Adipocyte (in vitro differentiated cells): ENCODE data around the gene MRPS11.
"Not testable (repeated sequence)": the region's sequence is repeated elsewhere in the genome, so short reads cannot be mapped to it uniquely, and the experiment has no call there.

Experiments used
- DNase-seq: peaks from one replicate; pipeline ENCODE4 v3.0.0-alpha.2; 2015; ENCODE audit warnings: low read depth
- H3K27me3 ChIP-seq: replicated peaks from 2 replicates; pipeline ENCODE4 v1.7.0; 2013; ENCODE audit warnings: mild to moderate bottlenecking, low read length, moderate library complexity; ENCODE audit not compliant: control insufficient read depth, insufficient read depth
- H3K36me3 ChIP-seq: 2 replicates; pipeline ENCODE4 v1.7.0; 2013; ENCODE audit warnings: low read length, mild to moderate bottlenecking, moderate library complexity; ENCODE audit not compliant: control insufficient read depth, insufficient read depth, severe bottlenecking
- H3K4me1 ChIP-seq: 2 replicates; pipeline ENCODE4 v1.7.0; 2013; ENCODE audit warnings: mild to moderate bottlenecking, low read length, moderate library complexity; ENCODE audit not compliant: control insufficient read depth, insufficient read depth
- H3K4me3 ChIP-seq: 2 replicates; pipeline ENCODE4 v1.7.0; 2013; ENCODE audit warnings: mild to moderate bottlenecking, low read length, moderate library complexity
- H3K9ac ChIP-seq: 2 replicates; pipeline ENCODE4 v1.7.0; 2013; ENCODE audit warnings: mild to moderate bottlenecking, low read length, moderate library complexity
- H3K9me3 ChIP-seq: 2 replicates; pipeline ENCODE4 v1.7.0; 2013; ENCODE audit warnings: mild to moderate bottlenecking, low read length, moderate library complexity; ENCODE audit not compliant: control insufficient read depth

MRPS11 gene

DNA sequence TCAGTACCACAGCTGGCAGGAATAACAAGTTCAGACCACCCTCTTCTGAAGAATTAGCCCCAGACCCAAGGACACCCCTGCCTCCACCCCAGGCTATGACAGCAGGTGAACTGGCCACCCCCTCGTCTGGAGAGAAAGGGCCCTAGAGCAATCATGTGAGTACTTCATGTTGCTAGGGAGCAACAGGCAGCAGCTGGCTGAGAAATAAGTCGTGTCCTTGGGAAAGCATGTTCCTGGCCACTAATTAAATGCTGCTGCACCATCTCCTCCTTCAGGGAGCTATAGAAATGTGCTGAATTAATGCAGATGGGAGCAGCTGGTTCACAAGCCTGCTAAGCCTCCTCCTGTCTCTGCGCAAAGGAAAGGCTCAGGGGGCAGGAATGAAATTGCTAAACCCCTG, 31.5 kb downstream of the MRPS11 start:
- peaks cover 11% of the 10 kb centered on the region for H3K4me1 ChIP-seq
- no peaks in the 10 kb centered on the region for H3K27me3 ChIP-seq
- H3K9ac ChIP-seq: no peak overlapping the region
- peaks cover 6% of the 10 kb centered on the region for H3K36me3 ChIP-seq
- no peak overlapping the region for H3K4me3 ChIP-seq
- no peaks in the 10 kb centered on the region for H3K9me3 ChIP-seq
- DNase-seq: no peak

GRCh38 chr15:88504445-88504844, 36.9 kb downstream of the MRPS11 start:
- Histone ChIP-seq H3K36me3 (peaks cover 27% of the 10 kb centered on the region), H3K4me1 (no peaks in the 10 kb centered on the region), H3K27me3 (no peaks in the 10 kb centered on the region), H3K9me3 (no peaks in the 10 kb centered on the region), H3K9ac (no peak overlapping the region), H3K4me3 (no peak overlapping the region)
- no peak for DNase-seq

DNA sequence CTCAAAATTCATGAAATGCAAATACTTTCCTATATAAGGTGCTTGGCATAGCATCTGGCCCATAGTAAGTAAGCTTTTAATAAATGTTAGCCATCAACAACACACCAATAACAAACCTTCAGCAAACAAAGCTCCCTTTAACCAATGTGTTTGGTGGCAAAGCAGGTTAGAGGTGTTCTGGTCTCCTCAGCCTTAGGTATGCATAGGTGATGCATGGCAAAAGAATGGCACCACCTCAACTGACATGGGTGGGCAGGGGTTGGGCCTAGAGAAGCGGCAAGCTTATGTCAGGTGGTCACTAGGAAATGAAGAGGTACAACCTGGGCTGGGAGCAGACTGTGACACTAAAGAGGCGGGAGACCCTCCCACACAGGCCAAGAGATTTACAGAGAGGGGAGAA, 38.2 kb downstream of the MRPS11 start:
- DNase-seq: no peak
- Histone ChIP-seq H3K9ac (no peak overlapping the region), H3K27me3 (no peaks in the 10 kb centered on the region), H3K4me3 (no peak overlapping the region), H3K4me1 (no peaks in the 10 kb centered on the region), H3K36me3 (peaks cover 37% of the 10 kb centered on the region), H3K9me3 (no peaks in the 10 kb centered on the region)

- no peaks in the 10 kb centered on the region for H3K4me1 ChIP-seq
- H3K9ac ChIP-seq: no peak overlapping the region
- no peaks in the 10 kb centered on the region for H3K9me3 ChIP-seq
- H3K27me3 ChIP-seq: no peaks in the 10 kb centered on the region
- peaks cover 46% of the 10 kb centered on the region for H3K36me3 ChIP-seq
- no peak for DNase-seq
- H3K4me3 ChIP-seq: no peak overlapping the region
These were observed 39.1 kb downstream of the MRPS11 start for GRCh38 chr15:88506628-88507027.

GRCh38 chr15:88509321-88509720, 41.8 kb downstream of the MRPS11 start:
- peaks cover 49% of the 10 kb centered on the region for H3K36me3 ChIP-seq
- H3K27me3 ChIP-seq: no peaks in the 10 kb centered on the region
- no peaks in the 10 kb centered on the region for H3K4me1 ChIP-seq
- no peak for DNase-seq
- H3K4me3 ChIP-seq: no peak overlapping the region
- no peak overlapping the region for H3K9ac ChIP-seq
- H3K9me3 ChIP-seq: no peaks in the 10 kb centered on the region

DNA sequence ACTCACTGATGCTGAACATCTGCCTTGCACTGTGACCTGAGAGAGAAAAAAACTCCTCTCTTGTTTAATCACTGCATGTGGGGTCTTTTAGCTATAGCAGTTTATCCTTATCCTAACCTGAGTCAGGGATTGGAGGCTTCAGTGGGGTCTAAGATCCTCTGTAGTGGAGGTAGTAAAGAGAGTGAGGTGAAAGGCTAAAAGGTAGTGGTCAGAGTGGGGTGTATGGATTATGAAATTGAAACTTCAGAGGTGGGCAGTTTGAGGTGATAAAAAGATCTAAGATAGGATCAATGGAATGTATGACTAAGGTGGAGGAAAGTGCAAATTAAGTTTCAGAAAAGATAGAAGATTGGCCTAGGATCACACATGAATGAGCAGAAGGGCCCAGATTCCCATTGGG, 42.5 kb downstream of the MRPS11 start:
- DNase-seq: no peak
- Histone ChIP-seq H3K36me3 (peaks cover 49% of the 10 kb centered on the region), H3K4me3 (no peak overlapping the region), H3K4me1 (no peaks in the 10 kb centered on the region), H3K9ac (no peak overlapping the region), H3K9me3 (no peaks in the 10 kb centered on the region), H3K27me3 (no peaks in the 10 kb centered on the region)

- H3K9ac ChIP-seq: no peak overlapping the region
- peaks cover 49% of the 10 kb centered on the region for H3K36me3 ChIP-seq
- no peaks in the 10 kb centered on the region for H3K4me1 ChIP-seq
- DNase-seq: no peak
- no peaks in the 10 kb centered on the region for H3K27me3 ChIP-seq
- no peak overlapping the region for H3K4me3 ChIP-seq
- no peaks in the 10 kb centered on the region for H3K9me3 ChIP-seq
These were observed 43.7 kb downstream of the MRPS11 start for GRCh38 chr15:88511161-88511560.

DNA sequence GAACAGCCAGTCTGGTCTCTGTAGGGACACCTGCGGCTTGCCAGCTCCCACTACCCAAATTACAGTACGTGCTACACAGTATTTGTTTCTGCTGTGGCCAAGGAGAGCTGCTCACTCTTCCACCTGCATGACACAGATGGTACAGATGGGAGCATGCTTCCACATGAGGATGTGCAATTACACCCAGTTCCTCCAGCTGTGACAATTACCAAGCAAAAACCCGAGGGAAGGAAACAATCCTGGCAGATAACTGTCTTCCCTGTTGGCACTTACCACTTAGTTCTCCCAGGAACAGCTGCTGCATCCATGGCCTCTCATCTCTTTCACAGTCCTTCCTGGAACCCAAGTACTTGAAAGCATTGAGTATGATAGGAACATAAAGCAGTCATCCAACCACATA, 44.6 kb downstream of the MRPS11 start:
- Histone ChIP-seq H3K4me3 (no peak overlapping the region), H3K4me1 (no peaks in the 10 kb centered on the region), H3K9ac (no peak overlapping the region), H3K9me3 (no peaks in the 10 kb centered on the region), H3K36me3 (peaks cover 55% of the 10 kb centered on the region), H3K27me3 (no peaks in the 10 kb centered on the region)
- no peak for DNase-seq

DNA sequence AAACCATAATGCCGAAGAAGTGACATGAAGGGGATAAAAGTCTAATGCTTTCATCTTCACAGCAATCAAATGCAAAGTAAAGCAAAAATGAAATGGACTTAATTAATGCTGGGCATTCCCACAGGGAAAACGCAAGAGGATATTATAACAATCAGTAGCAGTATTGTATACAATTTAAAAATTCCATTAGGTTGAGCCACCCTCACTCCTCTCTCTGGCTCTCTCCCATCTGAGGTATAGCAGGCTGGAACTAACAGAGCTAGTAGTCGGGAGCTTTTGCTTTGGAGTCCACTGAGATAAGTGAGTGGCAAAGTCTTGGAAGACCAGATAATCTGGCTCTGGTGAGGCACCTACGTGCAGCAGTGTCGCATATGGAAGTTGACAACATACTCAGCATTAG, 45.1 kb downstream of the MRPS11 start:
- H3K9ac ChIP-seq: no peak overlapping the region
- H3K27me3 ChIP-seq: no peaks in the 10 kb centered on the region
- no peaks in the 10 kb centered on the region for H3K9me3 ChIP-seq
- no peaks in the 10 kb centered on the region for H3K4me1 ChIP-seq
- no peak for DNase-seq
- peaks cover 51% of the 10 kb centered on the region for H3K36me3 ChIP-seq
- H3K4me3 ChIP-seq: no peak overlapping the region

GRCh38 chr15:88513195-88513594, 45.7 kb downstream of the MRPS11 start:
- peaks cover 48% of the 10 kb centered on the region for H3K36me3 ChIP-seq

DNA sequence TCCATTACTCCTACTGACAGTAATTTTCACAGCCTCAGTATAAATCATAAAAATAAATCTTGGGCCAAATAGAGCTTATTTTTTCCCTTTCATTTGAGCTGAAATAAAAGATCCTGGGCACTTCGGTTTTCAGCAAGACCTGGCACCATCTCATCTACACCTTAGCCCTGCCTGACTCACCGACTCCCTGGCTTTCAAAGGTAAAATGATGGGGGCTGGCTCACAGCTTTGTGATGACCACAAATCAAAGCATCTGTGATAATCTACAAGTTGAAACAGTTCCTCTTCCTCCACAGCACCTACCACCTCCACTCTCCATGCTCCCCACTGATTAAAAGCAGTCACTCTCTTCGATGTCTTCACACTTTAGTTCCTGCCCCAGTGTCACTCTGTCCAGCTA, 51.4 kb downstream of the MRPS11 start:
- Histone ChIP-seq H3K36me3 (peaks cover 13% of the 10 kb centered on the region), H3K4me3 (no peak overlapping the region)

More at GRCh38 chr15:88513195-88513594, 45.7 kb downstream of the MRPS11 start:
- peak; percentile 4 for DNase-seq
- no peak overlapping the region for H3K4me3 ChIP-seq
- no peaks in the 10 kb centered on the region for H3K27me3 ChIP-seq
- no peaks in the 10 kb centered on the region for H3K9me3 ChIP-seq
- H3K4me1 ChIP-seq: no peaks in the 10 kb centered on the region
- no peak overlapping the region for H3K9ac ChIP-seq

DNA sequence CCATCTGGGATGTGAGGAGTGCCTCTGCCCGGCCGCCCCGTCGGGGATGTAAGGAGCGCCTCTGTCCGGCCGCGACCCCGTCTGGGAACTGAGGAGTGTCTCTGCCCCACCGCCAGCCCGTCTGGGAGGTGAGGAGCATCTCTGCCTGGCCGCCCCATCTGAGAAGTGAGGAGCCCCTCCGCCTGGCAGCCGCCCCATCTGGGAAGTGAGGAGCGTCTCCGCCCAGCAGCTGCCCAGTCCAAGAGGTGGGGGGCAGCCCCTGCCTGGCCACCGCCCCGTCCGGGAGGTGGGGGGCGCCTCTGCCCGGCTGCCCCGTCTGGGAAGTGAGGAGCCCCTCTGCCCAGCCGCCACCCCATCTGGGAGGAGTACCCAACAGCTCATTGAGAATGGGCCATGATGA, 56.6 kb downstream of the MRPS11 start:
- not testable (repeated sequence) for H3K27me3 ChIP-seq, H3K9ac ChIP-seq, H3K4me1 ChIP-seq, DNase-seq, H3K9me3 ChIP-seq, H3K4me3 ChIP-seq
- H3K36me3 ChIP-seq: peaks cover 25% of the 10 kb centered on the region

More for the DNA sequence above, 51.4 kb downstream of the MRPS11 start:
- Histone ChIP-seq H3K9ac (no peak overlapping the region), H3K9me3 (no peaks in the 10 kb centered on the region), H3K27me3 (no peaks in the 10 kb centered on the region), H3K4me1 (no peaks in the 10 kb centered on the region)
- DNase-seq: no peak
